ENCODE data around the gene AKAP13.

Gene AKAP13

DNA sequence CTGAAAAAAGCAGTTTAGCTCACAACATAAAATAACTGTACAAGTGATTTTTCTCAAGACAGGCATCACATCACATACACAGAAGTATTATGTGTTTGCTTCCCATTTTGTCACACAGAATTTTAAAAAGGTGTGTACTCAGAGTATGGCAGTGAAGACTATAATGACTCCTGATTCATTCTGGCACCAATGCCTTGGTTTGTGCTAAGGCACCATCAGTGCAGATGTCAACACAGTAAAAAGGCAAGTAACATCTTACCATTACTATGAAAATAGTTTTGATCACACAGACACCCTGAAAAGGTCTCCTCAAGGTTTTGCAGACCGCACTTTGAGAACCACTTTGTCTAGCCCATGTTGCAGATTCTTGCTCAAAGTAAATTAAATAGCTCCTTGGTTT, 222.8 kb downstream of the AKAP13 start:
- DNase-seq (ENCODE audit: low read depth, low spot score), result no peak
- TF ChIP-seq, protein P1, sequence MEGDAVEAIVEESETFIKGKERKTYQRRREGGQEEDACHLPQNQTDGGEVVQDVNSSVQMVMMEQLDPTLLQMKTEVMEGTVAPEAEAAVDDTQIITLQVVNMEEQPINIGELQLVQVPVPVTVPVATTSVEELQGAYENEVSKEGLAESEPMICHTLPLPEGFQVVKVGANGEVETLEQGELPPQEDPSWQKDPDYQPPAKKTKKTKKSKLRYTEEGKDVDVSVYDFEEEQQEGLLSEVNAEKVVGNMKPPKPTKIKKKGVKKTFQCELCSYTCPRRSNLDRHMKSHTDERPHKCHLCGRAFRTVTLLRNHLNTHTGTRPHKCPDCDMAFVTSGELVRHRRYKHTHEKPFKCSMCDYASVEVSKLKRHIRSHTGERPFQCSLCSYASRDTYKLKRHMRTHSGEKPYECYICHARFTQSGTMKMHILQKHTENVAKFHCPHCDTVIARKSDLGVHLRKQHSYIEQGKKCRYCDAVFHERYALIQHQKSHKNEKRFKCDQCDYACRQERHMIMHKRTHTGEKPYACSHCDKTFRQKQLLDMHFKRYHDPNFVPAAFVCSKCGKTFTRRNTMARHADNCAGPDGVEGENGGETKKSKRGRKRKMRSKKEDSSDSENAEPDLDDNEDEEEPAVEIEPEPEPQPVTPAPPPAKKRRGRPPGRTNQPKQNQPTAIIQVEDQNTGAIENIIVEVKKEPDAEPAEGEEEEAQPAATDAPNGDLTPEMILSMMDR (IDR thresholded peaks at IDR 0.05; ENCODE audit: low read depth, low read length), result no peak
- no peak overlapping the region for H3K4me3 ChIP-seq (ENCODE audit: low read depth, low read length)
- in situ Hi-C loops (cut with HindIII; ENCODE audit: low sequenced_read_pairs), result no loop called here

DNA sequence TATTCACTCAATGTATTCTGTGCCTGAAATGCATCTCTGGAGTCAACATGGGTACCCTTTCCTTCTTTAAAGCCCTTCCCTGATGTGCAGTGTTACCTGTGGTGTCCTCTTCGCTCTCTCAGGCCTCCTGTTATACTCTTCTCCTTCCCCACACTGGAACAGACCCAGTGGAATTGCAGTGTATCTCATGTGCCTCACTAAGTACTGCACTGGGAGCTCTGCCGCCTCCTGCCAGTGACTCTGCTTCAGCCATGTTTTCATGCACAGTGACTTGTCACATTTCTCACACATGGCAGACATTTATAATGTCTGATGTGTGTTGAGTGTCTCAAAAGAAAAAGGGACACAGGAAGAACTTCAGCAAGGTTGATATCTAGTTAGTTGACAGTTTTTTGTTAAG, 223.3 kb downstream of the AKAP13 start:
- TF ChIP-seq, protein P1 (IDR thresholded peaks at IDR 0.05; ENCODE audit: low read depth, low read length), result no peak
- DNase-seq (ENCODE audit: low read depth, low spot score), result no peak
- in situ Hi-C loops (cut with HindIII; ENCODE audit: low sequenced_read_pairs), result no loop called here
- no peak overlapping the region for H3K4me3 ChIP-seq (ENCODE audit: low read depth, low read length)

DNA sequence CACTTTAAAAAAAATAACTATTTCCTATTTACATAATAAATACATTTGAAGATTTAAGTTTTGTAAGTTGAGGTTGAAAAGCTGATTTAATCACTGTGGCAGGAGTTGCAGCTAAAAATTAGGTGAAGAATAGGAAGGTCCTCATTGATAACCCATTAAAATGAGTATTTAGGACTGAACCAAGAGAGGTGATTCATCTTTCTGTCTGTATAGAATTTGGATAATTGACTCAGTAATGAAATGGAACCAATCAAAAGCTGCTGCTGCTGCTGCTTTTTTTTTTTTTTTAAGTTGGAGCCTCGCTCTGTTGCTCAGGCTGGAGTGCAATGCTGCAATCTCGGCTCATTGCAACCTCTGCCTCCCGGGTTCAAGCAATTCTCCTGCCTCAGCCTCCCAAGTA, 223.8 kb downstream of the AKAP13 start:
- DNase-seq (ENCODE audit: low read depth, low spot score), result no peak
- in situ Hi-C loops (cut with HindIII; ENCODE audit: low sequenced_read_pairs), result no loop called here
- H3K4me3 ChIP-seq (ENCODE audit: low read depth, low read length), result no peak overlapping the region

DNA sequence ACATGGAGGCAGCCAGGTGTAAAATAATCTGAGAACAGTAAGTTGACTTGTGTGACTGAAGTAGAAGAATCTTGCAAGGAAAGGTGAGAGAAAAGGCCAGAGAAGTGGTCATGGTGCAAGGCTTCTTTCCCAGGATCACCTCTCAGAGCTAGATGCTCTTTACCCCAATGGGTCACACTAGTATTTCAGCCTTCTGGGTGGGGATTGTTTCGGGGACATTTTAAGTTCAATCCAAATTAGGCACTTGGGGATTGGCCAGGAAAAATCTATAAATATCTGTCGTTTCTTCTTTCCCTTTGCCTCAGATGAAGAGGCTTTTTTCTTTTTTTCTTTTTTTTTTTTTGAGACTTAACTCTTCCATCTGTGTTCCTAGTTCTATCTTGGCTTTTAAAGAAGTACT, 226.3 kb downstream of the AKAP13 start:
- TF ChIP-seq, protein P1 (IDR thresholded peaks at IDR 0.05; ENCODE audit: low read depth, low read length), result no peak
- no peak overlapping the region for H3K4me3 ChIP-seq (ENCODE audit: low read depth, low read length)
- no peak for DNase-seq (ENCODE audit: low read depth, low spot score)
- in situ Hi-C loops (cut with HindIII; ENCODE audit: low sequenced_read_pairs), result no loop called here

More for the DNA sequence above, 223.8 kb downstream of the AKAP13 start:
- TF ChIP-seq, protein P1 (IDR thresholded peaks at IDR 0.05; ENCODE audit: low read depth, low read length), result no peak

- no peak overlapping the region for H3K4me3 ChIP-seq (ENCODE audit: low read depth, low read length)
- TF ChIP-seq, protein P1 (IDR thresholded peaks at IDR 0.05; ENCODE audit: low read depth, low read length), result no peak
- in situ Hi-C loops (cut with HindIII; ENCODE audit: low sequenced_read_pairs), result no loop called here
- DNase-seq (ENCODE audit: low read depth, low spot score), result peak; percentile 71
These were observed 226.9 kb downstream of the AKAP13 start for GRCh38 chr15:85607141-85607806.

- peak; percentile 88 for DNase-seq (ENCODE audit: low read depth, low spot score)
- in situ Hi-C loops (cut with HindIII; ENCODE audit: low sequenced_read_pairs), result no loop called here
- no peak overlapping the region for H3K4me3 ChIP-seq (ENCODE audit: low read depth, low read length)
These were observed 227.4 kb downstream of the AKAP13 start for GRCh38 chr15:85607842-85608241.

More at GRCh38 chr15:85607842-85608241, 227.4 kb downstream of the AKAP13 start:
- TF ChIP-seq, protein P1 (IDR thresholded peaks at IDR 0.05; ENCODE audit: low read depth, low read length), result no peak
